ENCODE results near the gene CELF5.
"Not testable (repeated sequence)": the region's sequence is repeated elsewhere in the genome, so short reads cannot be mapped to it uniquely, and the experiment has no call there.

CELF5 gene

DNA sequence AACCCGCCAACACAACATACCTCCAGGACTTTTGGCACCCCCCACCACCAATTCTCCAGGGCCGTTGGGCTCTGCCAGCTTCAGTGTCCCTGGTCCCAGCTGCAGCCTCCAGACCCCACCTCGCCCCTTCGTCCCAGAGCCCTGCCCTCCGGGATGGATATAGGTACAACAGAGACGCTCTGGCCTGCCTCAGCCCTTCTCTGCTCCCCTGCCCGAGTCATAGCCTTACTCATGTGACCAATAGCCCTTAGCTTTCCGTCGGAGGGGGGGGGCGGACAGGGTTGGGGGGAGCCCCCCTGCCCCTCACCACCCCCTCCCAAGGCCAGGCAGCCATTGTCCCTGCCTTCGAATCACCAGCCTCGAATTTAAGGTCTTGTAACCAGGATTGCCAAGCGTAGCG lies 71.1 kb downstream of the CELF5 start:
- no peak for DNase-seq

DNA sequence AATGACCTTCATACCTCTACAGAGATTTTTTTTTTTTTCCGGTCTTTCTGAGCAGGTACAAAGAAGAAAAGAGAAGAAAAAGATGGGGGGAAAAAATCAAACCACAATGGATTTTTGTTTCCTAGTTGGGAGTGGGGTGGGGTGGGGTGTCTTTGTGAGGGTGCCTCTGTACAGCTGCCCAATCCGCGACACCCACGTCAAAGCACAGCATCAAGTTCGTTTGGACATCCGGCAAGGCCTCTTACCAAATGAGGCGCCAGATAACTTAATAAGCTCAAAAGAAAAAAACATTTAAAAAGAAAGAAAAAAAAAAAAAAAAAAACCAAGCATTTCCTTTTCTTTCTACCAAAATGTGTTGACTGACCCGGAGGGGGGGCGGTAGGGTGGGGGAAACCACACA lies 71.6 kb downstream of the CELF5 start:
- DNase-seq = no peak

DNA sequence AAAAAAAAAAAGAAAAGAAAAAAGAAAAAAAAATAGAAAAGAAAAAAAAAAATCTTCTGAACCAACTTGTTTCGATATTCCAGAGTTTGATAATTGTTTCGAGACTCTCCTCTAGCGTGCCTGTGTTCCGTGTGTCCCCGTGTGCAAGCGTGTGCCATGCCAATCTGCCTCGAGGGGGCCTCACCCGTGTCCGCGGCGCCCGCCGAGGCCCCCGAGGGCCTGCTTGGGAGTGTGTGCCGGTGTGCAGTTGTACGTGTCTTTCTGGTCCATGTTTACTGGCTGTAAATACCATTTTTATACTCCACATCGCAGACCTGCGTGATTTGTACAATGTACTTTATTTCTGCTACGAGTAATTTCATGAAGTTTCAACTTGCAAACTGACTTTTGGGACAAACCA lies 72.0 kb downstream of the CELF5 start:
- DNase-seq = no peak

DNA sequence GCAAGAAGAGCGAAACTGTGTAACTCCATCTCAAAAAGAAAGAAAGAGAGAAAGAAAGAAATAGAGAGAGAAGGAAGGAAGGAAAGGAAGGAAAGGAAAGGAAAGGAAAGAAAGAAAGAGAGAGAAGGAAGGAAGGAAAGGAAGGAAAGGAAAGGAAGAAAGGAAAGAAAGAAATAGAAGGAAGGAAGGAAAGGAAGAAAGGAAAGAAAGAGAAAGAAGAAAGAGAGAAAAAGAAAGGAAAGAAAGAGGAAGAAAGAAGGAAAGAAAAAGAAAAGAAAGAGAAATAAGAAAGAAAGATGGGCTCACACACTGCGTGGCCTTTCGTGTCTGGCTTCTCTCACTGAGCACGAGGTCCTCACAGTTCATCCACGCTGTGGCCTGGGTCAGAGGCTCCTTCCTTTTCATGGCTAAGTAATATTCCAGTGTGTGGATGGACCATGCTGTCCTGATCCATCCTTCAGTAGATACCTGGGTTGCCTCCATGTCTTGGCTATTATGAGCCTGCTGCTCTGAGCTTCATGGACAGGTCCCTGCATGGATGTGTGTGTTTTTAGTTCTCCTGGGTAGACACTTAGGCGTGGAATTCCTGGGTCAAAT lies 74.5 kb downstream of the CELF5 start:
- no peak for DNase-seq

DNA sequence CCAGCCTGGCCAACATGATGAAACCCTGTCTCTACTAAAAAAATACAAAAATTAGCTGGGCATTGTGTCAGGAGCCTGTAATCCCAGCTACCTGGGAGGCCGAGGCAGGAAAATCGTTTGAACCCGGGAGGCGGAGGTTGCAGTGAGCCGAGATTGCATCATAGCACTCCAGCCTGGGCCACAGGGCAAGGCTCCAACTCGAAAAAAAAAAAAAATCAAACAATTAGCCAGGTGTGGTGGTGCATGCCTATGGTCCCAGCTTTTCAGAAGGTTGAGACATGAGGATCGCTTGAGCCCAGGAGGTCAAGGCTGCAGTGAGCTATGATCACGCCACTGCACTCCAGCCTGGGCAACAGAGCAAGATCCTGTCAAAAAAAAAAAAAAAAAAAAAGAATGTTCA lies 76.1 kb downstream of the CELF5 start:
- not testable (repeated sequence) for DNase-seq

DNA sequence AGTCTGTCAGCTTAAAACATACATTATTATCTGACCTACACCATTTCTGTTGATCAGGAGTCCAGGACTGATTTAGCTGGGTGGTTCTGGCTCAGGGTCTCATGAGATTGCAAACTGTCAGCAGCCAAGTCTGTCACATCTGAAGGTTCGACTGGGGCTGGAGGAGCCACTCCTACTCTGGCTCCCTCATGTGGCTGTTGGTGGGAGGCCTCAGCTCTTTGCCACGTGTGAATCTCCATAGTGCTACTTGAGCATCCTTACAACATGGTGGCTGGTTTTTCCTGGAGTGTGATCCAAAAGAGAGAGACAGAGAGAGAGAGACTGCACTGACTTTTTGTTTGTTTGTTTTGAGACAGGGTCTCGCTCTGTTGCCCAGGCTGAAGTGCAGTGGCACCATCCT lies 78.3 kb downstream of the CELF5 start:
- DNase-seq = no peak

DNA sequence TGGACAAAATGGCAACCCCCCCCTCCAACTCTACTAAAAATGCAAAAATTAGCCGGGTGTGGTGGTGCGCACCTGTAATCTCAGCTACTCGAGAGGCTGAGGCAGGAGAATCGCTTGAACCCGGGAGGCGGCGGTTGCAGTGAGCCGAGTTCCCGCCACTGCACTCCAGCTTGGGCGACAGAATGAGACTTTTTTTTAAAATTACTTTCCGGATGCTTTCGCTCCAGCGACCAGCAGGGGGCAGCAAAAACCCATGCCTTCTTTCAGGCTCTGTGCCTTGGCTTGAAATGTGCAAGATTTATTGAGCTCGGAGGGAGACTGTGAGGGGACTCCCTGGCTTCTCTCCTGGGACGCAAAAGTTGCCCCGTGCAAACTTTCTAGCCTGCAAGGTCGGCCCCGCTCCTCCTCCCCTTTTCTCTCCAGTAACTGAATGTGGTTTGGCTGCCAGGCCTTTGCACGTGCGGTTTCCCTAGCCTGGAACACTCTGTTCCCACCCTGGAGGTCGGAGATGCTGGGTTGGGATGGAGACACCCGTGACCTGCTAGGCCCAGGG lies 80.5 kb downstream of the CELF5 start:
- DNase-seq = peak; percentile 84

- DNase-seq = no peak
Observed at GRCh38 chr19:3309724-3310123, 85.3 kb downstream of the CELF5 start.

DNA sequence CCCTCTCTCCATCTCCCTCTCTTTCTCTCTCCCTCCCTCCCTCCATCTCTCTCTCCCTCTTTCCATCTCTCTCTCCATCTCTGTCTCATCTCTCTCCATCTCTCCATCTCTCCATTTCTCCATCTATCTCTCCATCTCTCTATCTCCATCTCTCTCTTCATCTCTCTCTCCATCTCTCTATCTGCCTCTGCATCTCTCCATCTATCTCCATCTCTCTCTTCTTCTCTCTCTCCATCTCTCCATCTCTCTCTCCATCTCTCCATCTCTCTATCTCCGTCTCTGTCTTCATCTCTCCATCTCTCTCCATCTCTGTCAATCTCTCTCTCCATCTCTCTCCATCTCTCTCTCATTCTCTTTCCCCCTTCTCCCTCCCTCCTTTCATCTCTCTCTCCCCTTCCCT lies 85.8 kb downstream of the CELF5 start:
- DNase-seq = no peak

- no peak for DNase-seq
Observed at GRCh38 chr19:3310711-3311110, 86.2 kb downstream of the CELF5 start.

GRCh38 chr19:3313199-3313575 lies 88.7 kb downstream of the CELF5 start:
- no peak for DNase-seq

DNA sequence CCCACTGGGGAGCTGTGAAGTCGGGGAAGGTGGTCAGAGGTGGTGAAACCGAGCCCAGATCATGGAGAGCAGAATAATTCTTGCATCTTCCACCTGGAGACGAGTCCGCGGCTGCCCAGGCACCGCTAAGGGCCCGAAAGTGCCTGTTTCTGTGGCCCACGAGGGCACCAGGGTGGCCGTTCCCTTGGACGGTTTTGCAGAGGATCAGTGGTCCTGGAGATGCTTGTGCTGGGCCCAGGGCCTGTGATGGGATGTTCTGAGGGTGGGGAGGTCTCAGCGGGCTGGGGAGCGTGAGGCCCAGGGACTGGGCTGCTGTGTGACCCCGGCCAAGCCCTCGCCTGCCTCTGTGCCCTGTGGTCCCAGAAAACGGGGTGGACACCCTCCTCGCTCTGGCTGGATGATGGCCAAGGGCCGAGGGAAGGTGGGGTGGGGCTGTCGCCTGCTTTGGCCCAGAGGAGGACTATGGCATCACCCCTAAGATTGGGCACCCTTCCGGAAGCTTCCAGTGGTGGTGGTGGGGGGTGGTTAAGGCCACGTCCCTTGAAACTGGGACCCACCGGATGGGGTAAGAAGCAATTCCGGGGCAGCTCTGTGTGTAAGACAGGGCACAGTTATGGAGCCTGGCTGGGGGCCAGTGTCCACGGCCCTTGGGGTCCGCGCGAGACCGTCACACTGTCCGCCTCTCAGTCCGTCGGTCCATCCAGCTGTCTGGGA lies 90.7 kb downstream of the CELF5 start:
- no peak for DNase-seq

- DNase-seq = no peak
Observed at GRCh38 chr19:3315676-3315973, 91.2 kb downstream of the CELF5 start.

GRCh38 chr19:3316132-3316648 lies 91.7 kb downstream of the CELF5 start:
- DNase-seq = no peak

- DNase-seq = no peak
Observed at GRCh38 chr19:3316659-3317207, 92.3 kb downstream of the CELF5 start.

- no peak for DNase-seq
Observed at GRCh38 chr19:3319643-3320353, 95.3 kb downstream of the CELF5 start.

GRCh38 chr19:3320354-3320670 lies 95.9 kb downstream of the CELF5 start:
- DNase-seq = no peak

DNA sequence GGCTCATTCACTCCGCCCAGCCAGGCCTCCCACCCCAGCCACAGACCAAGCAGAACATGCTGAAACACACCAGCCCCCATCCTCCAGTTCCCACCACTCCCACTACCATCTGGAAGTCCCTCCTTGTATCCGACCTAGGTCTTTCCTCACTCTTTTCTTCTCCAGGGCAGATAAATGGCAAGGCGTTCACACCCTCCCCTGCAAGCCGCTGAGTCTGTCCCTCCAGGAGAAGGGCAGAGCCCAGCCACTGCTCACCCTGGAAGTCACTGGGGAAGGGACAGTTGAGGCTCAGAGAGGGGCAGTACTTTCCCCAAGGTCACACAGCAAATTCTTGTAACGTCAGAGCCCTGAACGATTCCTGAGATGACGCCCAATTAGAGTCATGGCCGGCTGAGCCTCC lies 96.4 kb downstream of the CELF5 start:
- no peak for DNase-seq

DNA sequence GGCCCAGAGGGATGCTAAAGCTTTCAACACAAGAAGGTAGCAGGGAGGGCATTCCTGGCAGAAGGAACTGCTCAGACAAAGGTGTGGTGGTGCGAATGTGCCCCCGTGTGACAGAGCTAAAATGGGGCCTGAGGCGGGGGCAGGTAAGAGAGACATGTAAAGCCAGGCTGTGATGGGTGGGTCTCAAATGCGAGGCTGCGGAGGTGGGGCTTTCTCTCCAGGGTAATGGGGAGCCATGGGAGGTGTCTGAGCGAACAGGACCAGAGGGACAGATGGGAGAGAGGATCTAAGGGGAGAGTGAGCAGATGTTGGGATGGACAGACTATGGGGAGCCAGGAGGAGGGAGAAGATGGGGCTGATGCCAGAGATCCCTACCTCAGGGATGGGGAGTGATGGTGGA lies 97.2 kb downstream of the CELF5 start:
- DNase-seq = no peak

GRCh38 chr19:3322199-3322978 lies 97.9 kb downstream of the CELF5 start:
- DNase-seq = no peak

- DNase-seq = no peak
Observed at GRCh38 chr19:3323026-3323425, 98.6 kb downstream of the CELF5 start.

- DNase-seq = no peak
Observed at GRCh38 chr19:3323658-3324057, 99.2 kb downstream of the CELF5 start.

DNA sequence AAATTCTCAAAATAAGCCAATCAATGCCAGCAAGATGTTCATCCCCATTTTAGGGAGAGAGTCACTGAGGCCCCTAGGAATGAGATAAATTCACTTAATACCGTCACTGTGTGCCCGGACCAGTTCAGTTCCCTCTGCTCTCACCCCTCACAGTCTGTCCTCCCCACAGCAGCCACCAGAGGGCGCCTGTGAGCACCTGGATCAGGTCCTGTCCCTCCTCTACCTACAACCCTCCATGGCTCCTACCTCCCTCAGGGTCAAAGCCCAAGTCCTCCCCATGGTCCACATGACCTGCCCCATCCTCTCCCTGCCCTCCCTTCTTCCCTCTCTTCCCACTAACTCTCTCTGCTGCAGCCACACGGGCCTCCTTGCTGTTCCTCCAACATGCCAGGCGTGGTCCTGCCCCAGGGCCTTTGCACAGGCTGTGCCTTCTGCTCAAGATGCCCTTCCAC lies 100.0 kb downstream of the CELF5 start:
- DNase-seq = peak; percentile 87

All from stimulated activated CD4-positive, alpha-beta T cell treated with anti-CD3 and anti-CD28 coated beads, Interleukin-15, amount 100 ng/mL, for 24 hours (primary cell).